ENCODE results near the gene ZNF426.
"Not testable (repeated sequence)": the region's sequence is repeated elsewhere in the genome, so short reads cannot be mapped to it uniquely, and the experiment has no call there.

Gene ZNF426

DNA sequence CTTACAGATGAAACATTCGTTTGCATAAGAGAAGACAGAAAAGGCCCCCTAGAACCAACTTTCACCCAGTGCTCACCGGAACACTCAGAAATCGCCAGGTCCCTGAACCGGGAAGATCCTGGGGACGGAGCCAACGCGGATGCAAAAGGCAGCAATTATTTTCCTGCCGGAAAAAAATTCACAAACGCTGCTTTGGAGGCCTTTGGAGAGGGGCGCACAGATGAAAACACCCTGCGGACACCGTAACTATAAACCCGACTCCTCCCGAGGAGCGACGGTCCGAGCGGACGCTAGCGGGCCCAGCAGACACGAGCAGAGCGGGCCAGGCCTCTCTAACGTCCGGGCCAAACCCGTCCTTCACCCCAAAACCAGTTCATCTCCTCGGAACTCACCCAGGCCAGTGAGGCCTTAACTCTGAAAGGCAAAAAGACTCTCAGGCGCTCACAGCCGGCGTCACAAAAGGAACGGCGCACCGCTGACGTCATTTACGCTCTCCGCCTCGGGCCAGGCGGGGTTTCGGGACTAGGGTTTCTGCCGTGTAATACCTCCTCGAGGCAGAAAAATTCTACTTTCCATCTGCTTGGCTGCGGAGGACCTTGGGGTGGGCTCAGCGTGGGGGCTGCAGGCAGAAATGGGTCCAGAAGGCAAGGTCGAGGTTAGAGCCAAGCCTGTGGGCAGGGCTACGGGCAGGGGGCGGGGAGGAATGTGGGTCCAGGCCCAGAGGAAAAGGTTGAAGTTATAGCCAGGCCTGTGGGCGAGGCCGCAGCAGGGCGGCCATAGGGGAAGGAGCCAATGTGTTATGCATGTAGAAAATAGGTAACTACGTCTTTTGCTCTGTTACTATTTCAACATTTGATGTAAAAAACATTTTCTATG, at the start of gene ZNF426:
Gene ZNF426 (minus strand): TSS at position 463 of the 876 bp plus-strand sequence. CDS start 2,413 bp downstream, outside the sequence.
- peak; percentile 47 to 68 for DNase-seq

DNA sequence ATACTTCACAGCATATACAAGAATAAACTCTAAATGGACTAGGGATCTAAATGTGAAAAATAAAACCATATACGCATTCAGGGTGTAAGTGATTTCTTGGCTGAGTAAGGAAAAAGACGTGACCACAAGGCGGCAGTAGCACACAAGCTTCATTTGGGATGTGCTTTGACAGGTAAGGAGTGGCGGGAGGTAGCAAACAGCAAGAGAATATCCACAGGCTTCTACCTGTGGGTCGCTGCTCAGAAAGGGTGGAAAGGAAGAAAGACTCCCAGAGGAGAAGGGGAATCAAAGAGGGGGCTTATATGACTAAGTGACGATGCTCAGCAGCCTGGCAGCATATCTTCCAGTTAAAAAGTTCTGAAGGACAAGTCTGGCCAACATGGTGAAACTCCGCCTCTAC, 48.3 kb upstream of the ZNF426 start:
- peak in 1 of 2 experiments; percentile 64 for DNase-seq

DNA sequence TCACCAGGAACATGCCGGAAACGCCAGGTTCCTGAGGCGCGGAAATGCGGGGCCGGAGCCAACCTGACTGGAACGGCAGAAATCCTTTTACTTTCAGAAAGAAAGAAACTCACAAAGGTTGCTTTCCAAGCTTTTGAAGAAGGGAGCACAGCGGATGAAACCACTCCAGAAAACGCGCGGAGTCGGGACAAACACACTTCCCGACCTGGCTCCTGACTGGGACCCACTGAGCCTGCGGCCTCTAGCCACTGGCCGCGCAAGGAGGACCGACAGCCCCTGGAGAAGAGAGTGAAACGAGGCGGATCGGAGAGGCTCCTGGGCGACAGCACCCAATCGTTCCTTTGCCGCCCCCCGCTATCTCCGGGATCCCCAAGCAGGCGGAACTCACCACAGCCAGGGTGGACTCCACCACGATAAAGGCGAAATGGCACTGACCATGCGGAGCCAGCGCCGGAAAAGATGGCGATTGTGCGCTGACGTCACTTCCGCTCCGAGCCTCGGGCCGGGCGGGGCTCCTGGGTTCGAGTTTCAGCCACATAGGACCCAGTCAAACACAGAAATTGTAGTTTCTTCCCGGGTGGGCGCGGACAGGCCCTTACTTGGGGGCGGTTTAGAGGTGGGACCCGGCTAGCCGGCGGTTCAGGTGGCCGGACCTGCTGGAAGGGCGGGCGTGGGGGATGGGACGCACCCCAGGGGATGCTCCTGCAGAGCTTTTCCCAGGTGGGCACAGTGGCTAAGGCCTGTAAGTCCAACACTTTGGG, 45.8 kb upstream of the ZNF426 start, which contains the start of gene ZNF121:
Gene ZNF121 (minus strand): TSS at position 432 of the 761 bp plus-strand sequence. CDS start 16,407 bp downstream, outside the sequence.
- DNase-seq = peak; percentile 38 to 82

DNA sequence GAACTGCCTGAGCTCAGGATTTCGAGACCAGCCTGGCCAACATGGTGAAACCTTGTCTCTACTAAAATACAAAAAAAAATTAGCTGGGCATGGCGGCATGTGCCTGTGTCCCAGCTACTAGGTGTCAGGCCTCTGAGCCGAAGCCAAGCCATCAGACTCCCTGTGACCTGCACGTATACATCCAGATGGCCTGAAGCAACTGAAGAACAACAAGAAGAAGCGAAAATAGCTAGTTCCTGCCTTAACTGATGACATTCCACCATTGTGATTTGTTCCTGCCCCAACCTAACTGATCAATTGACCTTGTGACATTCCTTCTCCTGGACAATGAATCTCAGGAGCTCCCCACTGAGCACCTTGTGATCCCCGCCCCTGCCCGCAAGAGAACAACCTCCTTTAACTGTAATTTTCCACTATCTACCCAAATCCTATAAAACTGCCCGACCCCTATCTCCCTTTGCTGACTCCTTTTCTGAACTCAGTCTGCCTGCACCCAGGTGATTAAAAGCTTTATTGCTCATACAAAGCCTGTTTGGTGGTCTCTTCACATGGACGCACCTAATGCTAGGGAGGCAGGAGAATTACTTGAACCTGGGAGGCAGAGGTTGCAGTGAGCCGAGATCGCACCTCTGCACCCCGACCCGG, 43.8 kb upstream of the ZNF426 start:
- not testable (repeated sequence) for DNase-seq

DNA sequence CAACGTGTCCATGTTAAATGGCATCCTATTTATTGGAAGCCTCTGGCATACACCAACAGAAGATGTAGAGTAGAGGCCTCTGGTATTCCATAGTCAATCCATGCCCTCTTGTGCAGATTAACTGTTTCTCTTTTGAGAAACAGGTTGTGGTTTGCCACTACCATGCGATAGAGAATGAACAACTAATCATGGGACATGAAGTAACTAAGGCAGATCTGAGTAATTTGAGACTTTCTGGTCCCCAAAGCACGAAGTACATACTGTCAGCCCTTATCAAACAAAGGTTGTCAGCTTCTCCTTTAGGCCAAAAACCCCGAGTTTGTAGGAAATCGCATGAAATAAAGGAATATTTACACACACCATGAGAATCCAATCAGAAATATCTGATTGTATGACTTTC, 42.3 kb upstream of the ZNF426 start:
- DNase-seq = no peak

DNA sequence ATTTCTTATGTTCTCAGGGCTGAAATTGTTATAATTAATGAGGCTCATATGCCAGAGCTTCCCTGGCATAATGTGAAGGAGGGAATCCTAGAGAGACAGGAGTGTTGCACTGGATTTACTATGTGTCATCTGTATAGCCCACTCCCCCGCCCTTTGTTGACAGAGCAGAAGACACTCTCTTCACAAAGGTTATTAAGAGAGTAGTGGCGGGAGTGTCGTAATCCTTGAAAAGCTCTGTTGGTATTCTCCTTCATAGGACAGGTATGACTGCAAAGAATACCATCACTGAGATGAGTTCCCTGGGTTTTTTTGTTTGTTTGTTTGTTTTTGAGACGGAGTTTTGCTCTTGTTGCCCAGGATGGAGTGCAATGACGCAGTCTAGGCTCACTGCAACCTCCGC, 31.8 kb upstream of the ZNF426 start:
- no peak for DNase-seq

DNA sequence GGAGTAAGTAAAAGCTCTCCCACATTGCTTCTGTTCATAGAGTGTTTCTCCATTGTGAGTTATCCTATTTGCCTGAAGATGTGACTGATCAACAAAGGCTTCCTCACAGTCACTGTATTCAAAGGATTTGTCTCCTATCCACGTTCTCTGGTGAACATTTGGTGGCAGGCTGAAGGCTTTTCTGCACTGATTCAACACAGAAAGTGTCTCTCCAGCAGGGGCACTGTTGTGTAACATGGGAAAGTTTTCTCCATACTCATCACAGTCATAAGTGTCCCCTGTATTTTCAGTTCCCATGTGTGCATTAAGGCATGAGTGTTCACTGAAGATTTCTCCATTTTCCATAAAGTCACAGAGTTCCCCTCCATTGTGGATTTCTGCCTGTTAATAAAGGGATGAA, 28.3 kb upstream of the ZNF426 start:
- no peak for DNase-seq

DNA sequence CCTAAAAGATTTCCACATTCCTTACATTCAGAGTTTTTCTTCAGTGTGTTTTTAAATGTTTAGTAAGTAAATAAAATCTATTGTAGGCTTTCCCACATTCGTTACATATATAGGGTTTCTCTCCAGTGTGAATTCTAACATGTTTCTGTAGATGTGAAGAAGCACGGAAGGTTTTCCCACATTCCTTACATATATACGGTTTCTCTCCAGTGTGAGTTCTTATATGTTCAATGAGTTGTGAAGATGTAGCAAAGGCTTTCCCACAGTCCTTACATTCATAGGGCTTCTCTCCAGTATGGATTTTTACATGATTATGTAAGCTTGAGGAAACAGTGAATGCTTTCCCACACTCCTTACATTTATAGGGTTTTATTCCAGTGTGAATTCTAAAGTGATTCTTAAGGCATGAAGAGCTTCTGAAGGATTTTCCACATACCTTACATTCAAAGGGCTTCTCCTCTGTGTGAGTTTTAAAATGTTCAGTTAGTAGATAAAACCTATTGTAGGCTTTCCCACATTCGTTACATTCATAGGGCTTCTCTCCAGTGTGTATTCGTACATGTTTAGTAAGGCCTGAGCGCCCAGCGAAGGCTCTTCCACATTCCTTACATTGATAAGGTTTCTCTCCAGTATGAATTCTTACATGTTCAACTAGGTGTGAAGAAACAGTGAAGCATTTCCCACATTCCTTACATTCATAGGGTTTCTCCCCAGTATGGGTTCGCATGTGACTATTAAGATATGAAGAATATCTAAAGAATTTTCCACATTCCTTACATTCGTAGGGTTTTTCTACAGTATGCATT, 27.7 kb upstream of the ZNF426 start:
- DNase-seq = no peak

DNA sequence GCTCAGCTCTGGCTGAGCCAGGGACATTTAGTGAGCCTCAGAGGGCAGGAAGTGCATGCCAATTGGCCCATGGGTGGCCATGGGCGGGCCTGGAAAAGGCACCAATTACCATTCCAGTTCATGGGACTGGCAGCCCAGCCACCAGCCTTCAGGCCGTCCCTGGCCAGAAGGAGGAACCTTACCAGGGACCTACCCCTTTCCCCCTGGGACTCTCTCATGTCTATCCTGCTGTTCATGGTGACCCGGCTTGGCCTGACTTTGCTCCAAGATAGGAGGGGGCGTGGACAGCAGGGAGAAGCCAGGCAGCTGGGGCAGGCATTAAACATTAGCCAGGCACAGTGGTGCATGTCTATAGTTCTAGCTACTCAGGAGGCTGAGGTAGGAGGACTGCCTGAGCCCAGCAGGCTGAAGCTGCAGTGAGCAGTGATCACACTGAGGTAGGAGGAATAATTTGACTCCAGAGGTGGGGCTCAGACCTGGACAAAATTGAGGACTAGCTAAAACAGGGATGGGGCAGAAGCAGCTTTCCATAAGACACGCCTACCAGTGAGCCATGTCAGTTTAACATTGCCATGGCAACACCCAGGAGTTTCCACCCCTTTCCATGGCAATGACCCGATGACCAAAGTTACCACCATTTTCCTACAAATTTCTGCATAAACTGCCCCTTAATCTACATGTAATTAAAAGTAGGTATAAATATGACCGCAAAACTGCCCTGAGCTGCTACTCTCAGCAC, 14.3 kb upstream of the ZNF426 start:
- DNase-seq = no peak

DNA sequence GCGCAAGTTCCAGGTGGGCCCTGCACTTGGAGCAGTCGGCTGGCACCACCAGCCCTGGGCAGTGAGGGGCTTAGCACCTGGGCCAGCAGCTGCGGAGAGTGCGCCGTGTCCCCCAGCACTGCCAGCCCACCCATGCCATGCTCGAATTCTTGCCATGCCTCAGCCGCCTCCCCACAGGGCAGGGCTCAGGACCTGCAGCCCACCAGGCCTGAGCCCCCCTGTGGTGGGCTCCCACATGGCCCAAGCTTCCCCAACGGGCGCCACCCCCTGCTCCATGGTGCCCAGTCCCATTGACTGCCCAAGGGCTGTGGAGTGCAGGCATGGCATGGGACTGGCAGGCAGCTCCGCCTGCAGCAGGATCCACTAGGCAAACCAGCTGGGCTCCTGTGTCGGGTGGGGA, 9.4 kb upstream of the ZNF426 start:
- no peak for DNase-seq

DNA sequence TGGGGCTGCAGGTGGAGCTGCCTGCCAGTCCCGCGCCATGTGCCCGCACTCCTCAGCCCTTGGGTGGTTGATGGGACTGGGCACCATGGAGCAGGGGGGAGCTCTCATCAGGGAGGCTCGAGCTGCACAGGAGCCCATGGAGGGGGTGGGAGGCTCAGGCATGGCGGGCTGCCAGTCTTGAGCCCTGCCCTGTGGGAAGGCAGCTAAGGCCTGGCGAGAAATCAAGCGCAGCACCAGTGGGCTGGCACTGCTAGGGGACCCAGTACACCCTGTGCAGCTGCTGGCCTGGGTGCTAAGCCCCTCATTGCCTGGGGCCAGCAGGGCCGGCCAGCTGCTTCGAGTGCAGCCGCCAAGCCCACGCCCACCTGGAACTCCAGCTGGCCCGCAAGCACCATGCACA, 2.8 kb upstream of the ZNF426 start:
- not testable (repeated sequence) for DNase-seq

DNA sequence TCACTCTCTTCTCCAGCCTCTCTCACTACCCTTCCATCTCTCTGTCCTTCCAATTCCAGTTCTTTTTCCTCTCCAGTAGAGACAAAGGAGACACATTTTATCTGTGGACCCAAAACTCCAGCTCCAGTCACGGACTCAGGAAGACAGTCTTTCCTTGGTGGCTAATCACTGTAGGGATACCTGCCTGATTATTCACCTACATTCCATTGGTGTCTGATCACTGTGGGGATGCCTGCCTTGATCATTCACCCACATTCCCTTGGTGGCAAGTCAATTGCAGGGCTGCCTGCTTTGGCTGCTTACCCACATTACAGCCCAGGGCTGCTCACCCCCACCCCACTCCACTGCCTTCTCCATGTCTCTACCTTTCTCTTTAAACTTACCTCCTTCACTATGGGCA, 1.5 kb upstream of the ZNF426 start:
- not testable (repeated sequence) for DNase-seq

DNA sequence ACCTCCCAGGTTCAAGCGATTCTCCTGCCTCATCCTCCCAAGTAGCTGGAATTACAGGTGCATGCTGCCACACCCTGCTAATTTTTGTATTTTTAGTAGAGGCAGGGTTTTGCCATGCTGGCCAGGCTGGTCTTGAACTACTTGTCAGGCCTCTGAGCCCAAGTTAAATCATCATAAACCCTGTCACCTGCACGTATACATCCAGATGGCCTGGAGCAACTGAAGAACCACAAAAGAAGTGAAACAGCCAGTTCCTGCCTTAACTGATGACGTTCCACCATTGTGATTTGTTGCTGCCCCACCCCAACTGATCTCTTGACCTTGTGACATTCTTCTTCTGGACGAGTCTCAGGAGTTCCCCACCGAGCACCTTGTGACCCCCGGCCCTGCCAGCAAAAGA, 756 bp upstream of the ZNF426 start:
- not testable (repeated sequence) for DNase-seq

DNA sequence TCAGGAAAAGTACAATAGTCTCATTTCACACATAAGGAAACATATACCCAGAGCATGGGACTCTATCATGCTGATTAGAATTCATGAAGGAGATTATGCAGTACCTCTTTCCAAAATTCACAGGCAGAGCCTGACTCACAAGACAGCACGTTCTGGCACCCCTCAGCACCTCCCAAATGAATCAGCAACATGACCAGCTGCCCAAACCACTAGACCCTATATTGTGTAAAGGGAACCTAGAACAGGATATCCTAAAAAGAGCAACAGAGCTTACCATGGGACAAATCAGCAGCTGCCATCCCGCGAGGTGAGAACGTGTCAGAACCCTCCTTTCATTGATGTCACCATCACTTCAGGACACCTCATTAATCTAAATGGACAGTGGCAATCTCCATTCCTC, 2.5 kb downstream of the ZNF426 start:
- no peak for DNase-seq

DNA sequence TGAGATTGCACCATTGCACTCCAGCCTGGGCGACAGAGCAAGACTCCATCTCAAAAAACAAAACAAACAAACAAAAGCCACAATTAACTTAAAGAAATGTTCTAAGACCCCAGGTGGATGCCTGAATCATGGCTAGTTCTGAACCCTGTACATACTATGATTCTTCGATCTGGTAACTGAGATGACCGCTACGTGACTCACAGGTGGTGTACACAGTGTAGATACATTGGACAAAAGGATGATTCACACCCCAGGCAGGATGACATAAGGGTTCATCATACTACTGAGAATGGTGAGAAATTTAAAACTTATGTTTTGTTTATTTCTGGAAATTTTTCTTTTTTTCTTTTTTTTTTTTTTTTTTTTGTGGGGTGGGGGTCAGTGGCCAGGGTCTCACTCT, 6.5 kb downstream of the ZNF426 start:
- DNase-seq = peak in 1 of 2 experiments; percentile 12

DNA sequence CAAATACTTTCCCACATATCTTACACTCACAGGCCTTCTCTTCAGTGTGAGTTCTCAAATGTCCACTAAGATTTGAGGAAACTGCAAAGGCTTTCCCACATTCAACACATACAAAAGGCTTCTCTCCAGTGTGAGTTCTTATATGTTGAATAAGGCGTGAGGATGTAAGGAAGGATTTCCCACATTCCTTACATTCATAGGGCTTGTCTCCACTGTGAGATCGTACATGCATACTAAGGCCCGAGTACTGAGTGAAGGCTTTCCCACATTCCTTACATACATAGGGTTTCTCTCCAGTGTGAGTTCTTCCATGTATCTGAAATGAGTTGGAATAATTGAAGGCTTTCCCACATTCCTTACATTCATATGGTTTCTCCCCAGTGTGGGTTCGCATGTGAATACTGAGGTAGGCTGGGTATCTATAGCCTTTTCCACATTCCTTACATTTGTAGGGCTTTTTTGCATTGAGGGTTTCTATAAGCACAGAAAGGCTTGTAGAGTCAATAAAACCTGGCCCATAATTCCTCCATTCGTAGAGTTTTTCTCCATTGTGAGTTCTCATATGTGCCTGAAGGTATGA, 9.6 kb downstream of the ZNF426 start:
- DNase-seq = no peak

DNA sequence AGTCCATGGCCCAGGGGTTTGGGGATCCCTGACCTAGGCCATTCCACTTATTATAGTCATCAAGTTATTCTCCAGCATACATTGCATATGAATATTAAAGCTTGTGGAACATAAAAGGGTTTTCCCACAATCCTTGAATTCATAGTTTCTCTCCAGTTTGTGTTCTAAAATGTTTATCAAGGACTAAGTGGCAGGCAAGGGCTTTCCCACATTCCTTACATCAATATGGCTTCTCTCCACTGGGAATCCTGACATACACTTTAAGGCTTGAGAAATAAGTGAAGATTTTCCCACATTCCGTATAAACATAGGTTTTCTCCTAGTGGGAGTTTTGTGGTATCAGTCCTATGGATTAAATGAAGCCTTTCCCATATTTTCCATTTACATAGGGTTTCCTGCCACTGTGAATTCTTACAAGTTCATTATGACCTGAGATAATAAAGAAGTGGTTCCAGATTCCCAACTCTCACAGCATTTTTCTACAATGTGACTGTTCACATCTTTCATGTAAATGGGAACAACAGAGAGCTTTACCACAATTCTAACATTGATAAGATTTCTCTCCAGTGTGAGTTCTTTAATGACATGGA, 14.5 kb downstream of the ZNF426 start:
- no peak for DNase-seq

DNA sequence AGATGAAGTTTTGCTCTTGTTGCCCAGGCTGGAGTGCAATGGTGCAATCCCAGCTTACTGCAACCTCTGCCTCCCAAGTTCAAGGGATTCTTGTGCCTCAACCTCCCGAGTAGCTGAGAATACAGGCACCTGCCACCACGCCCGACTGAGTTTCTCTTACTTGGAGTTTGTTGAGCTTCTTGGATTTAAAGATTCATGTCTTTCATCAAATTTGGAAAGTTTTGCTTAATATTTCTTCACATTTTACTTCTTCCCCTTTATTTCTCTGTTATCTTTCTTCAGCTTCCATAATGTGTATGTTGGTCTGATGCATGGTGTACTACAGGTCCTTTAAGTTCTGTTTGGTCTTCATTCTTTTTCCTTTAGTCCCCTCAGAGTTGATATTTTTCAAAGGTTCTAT, 31.2 kb downstream of the ZNF426 start:
- DNase-seq = no peak

DNA sequence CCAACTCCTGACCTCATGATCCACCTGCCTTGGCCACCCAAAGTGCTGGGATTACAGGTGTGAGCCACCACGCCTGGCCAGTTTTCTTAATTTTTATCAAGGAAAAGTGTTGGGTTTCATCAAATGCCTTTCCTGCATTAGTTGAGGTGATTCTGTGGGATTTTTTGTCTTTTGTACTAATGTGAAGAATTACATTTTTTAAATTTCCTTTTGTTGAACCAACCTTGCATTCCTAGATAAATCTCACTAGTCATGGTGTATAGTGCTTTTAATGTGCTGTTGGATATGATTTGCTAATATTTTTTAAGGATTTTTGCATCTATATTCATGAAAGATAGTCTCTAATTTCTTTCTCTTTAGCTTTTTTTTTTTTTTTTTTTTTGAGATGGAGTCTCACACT, 37.6 kb downstream of the ZNF426 start:
- DNase-seq = no peak

DNA sequence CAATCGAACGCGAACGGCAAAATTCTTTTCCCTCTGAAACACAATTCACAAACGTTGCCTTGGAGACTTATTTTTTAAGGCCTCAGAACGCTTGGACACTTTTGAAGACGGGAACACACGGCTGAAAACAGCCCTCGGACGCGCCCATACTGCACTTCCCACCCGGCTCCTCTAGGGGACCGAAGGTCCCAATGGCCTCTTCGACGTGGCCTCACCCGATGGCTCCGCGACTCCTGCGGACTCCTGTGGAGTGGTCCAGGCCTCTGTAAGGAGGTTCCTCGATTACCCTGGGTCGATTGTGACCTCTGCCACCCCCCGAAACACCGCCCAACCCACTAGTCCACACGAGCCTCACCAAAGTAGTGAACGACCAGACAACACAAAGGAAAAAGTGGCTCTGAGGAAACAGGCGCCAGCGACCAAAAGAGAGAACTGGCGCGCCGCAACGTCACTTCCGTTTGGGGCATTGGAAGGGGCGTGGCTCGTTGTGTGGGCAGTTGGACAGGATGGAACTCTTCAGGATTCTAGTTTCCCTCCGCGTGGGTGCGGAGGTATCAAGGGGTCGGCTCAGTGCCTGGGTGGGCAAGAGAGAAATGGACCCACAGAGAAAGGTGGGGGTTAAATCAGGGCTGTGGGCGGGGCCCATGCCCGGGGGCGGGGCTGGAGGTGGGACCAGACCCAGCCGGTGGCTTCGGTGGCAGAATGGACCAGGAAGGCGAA, 40.1 kb downstream of the ZNF426 start, which contains the start of gene ZNF560:
Gene ZNF560 (minus strand): TSS at position 434 of the 720 bp plus-strand sequence. CDS start 23,303 bp downstream, outside the sequence.
- DNase-seq = no peak

Data from SW 1271 (cell line).